ENCODE data around the gene CYTH1.

The CYTH1 gene

GRCh38 chr17:78697122-78697521 is 85.0 kb downstream of the CYTH1 start:
- no peaks in the 10 kb centered on the region for H3K9me3 Mint-ChIP-seq
- no peaks in the 10 kb centered on the region for H3K27me3 Mint-ChIP-seq
- no peak overlapping the region for H3K4me3 Mint-ChIP-seq
- CTCF ChIA-PET, result interaction anchor here (1.2 kb wide), 1 partner anchor 12 kb away, joined by 6 read pairs; no protein-coding TSS in a partner anchor
- DNase-seq, result no peak
- H3K27ac Mint-ChIP-seq, result no peak overlapping the region
- no peaks in the 10 kb centered on the region for H3K4me1 Mint-ChIP-seq
- peaks cover 87% of the 10 kb centered on the region for H3K36me3 Mint-ChIP-seq

DNA sequence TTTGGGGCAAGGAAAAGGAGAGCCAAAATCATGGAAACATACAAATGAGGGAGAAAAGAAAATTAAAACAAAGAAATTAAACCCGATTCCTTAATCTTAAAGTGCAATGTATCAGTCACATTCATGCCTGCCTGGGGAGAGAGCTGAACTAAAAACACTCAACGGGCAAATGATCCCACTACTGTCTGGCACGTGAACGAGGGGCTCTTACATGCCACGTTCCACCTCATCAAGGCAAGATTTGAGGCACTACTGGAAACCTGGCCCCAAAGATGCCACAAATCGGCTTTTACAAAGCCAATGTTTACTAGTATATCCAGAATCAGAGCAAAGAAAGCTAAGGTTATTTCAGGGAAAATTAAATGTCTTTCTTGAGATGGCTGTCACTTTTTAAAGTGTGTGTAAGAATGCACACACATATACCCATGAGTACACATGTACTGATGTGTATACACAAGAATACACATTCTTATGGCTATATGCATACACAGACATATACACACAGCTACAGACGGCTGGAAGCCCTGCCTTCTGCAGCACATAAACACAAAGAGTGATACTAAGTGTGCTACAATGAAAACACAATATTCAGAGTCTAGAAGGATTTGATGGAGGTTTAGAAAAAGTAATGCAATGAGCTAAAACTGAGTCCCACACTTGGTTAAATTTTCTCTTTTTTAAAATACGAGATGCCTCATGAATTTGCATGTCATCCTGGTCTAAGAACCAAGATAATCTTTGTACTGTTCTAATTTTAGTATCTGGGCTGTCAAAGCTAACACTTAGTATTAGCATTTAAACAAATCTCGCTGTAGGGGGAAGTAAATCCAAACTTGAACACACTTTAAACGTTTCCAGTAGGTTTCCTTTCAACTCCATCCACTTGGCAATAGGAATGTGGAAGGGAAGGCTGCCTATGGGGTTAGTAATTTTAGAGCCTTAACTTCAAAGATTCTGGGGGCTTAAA is 85.8 kb downstream of the CYTH1 start:
- H3K27me3 Mint-ChIP-seq, result no peaks in the 10 kb centered on the region
- H3K4me1 Mint-ChIP-seq, result no peaks in the 10 kb centered on the region
- peak overlapping the region; percentile 16 for H3K27ac Mint-ChIP-seq
- no peak overlapping the region for H3K4me3 Mint-ChIP-seq
- no peaks in the 10 kb centered on the region for H3K9me3 Mint-ChIP-seq
- H3K36me3 Mint-ChIP-seq, result peaks cover 84% of the 10 kb centered on the region
- no peak for DNase-seq
- CTCF ChIA-PET, result interaction anchor here (0.7 to 1.2 kb wide), 2 partner anchors 13 to 159 kb away, joined by 3 to 6 read pairs; no protein-coding TSS in a partner anchor

DNA sequence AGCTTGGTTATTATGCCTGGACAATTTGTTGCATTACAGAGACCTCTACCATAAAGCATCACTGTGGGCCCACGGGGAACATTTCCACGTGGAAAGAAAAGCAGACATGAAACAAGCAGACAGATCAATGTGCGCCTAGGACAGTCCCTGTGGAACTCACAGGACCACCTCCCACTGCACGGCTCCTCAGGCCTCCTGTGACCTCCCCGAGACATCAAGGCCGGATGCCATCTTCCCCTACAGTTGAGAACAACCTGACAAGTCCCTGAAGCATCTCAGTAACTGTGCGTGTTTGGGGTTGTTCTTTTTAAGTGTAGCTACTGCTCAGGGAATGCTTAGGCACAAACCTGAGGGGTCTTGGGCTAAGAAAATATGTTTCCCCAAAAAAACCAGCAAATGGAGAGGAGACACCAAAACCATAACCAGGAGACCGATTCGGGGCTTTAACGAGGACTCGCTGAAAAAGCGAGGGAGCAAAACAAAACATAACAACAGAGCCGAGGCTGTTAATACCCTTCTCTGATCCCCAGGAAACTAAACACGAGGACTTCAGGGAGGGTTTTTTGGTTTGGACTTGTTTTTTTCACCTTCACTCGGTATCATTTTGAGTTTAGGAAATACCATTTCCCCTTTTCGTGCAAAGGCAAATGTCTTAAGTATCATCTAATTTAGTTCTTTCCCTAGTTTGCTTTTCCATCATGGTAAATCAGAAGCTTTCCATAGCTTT is 87.1 kb downstream of the CYTH1 start:
- no peaks in the 10 kb centered on the region for H3K9me3 Mint-ChIP-seq
- no peak for DNase-seq
- H3K27ac Mint-ChIP-seq, result peak overlapping the region; percentile 43
- CTCF ChIA-PET, result no interaction called here
- no peaks in the 10 kb centered on the region for H3K27me3 Mint-ChIP-seq
- H3K4me3 Mint-ChIP-seq, result no peak overlapping the region
- peaks cover under 1% of the 10 kb centered on the region for H3K4me1 Mint-ChIP-seq
- peaks cover 85% of the 10 kb centered on the region for H3K36me3 Mint-ChIP-seq

DNA sequence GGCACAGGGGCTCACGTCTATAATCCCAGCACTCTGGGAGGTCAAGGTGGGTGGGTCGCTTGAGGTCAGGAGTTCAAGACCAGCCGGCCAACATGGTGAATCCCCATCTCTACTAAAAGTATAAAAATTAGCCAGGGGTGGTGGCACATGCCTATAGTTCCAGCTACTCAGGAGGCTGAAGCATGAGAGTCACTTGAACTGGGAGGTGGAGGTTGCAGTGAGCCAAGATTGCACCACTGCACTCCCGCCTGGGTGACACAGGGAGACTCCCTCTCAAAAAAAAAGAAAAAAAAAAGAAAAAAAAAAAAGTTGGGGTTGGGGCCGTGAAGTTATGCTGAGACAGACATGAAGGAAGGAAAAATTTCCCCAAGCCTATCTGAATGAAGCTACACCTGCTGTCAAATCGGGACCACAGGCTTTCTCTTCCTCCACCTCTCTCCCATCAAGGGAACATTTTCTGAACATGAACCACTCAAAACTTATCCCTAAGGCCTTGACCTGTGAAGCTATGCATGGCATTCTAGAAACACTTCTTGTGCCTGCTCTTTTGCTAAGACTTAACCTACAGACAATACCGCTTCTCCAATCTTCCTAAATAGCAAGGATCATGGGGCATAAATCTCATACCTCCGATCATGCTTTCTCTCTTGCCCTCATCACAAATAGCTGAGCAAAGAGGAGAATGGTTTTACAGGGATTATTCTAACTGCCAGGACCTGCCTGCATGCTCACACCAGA is 88.6 kb downstream of the CYTH1 start:
- Mint-ChIP-seq H3K36me3 (peaks cover 90% of the 10 kb centered on the region), H3K27ac (peak overlapping the region; percentile 25)

DNA sequence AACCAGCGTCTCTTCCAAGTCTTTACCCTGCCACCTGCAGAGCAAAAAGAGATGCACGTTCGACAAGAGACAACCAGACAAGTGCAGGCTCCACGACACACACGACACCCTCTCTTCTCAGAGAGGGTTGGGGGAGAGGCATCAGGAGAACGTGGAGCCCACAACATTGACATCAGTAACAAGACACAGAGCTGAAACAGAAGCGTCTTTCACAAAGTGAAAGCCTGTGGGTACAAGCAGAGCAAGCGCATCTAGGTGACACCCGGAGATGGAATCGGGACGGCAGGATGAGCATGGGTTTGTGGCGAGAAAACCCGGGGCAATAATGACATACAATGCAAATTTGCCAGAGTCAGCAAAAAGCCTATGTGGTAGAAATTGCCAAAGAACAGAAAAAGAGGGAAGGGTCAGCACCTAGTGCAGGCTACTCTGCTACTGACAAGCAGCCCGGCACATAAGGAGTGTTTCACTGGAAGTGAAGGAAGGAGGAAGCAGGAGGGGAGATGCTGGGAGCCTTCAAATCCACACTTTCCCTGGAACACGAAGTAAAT is 89.5 kb downstream of the CYTH1 start:
- H3K27ac Mint-ChIP-seq, result peak overlapping the region; percentile 68
- DNase-seq, result no peak
- H3K4me3 Mint-ChIP-seq, result no peak overlapping the region
- peaks cover 90% of the 10 kb centered on the region for H3K36me3 Mint-ChIP-seq
- CTCF ChIA-PET, result interaction anchor here (1.1 to 1.4 kb wide), 2 partner anchors 16 to 195 kb away, joined by 3 to 4 read pairs; no protein-coding TSS in a partner anchor
- peaks cover 2% of the 10 kb centered on the region for H3K4me1 Mint-ChIP-seq
- no peaks in the 10 kb centered on the region for H3K9me3 Mint-ChIP-seq
- no peaks in the 10 kb centered on the region for H3K27me3 Mint-ChIP-seq

More for the DNA sequence above, 88.6 kb downstream of the CYTH1 start:
- no peak overlapping the region for H3K4me3 Mint-ChIP-seq
- H3K27me3 Mint-ChIP-seq, result no peaks in the 10 kb centered on the region
- no peaks in the 10 kb centered on the region for H3K9me3 Mint-ChIP-seq
- no peak for DNase-seq
- peaks cover 2% of the 10 kb centered on the region for H3K4me1 Mint-ChIP-seq
- CTCF ChIA-PET, result interaction anchor here (0.7 to 1.4 kb wide), 3 partner anchors 15 to 196 kb away, joined by 3 to 4 read pairs (median 3); no protein-coding TSS in a partner anchor

GRCh38 chr17:78689029-78689428 is 93.0 kb downstream of the CYTH1 start:
- H3K4me3 Mint-ChIP-seq, result no peak overlapping the region
- CTCF ChIA-PET, result interaction anchor here (0.7 to 1.0 kb wide), 2 partner anchors 62 to 192 kb away, joined by 3 read pairs; no protein-coding TSS in a partner anchor
- H3K27me3 Mint-ChIP-seq, result no peaks in the 10 kb centered on the region
- H3K27ac Mint-ChIP-seq, result no peak overlapping the region
- peaks cover 75% of the 10 kb centered on the region for H3K36me3 Mint-ChIP-seq
- H3K9me3 Mint-ChIP-seq, result no peaks in the 10 kb centered on the region
- H3K4me1 Mint-ChIP-seq, result peaks cover 6% of the 10 kb centered on the region
- no peak for DNase-seq

- Mint-ChIP-seq H3K27me3 (no peaks in the 10 kb centered on the region), H3K36me3 (peaks cover 74% of the 10 kb centered on the region), H3K4me1 (peaks cover 6% of the 10 kb centered on the region), H3K27ac (peak overlapping the region; percentile 43), H3K4me3 (no peak overlapping the region), H3K9me3 (no peaks in the 10 kb centered on the region)
- CTCF ChIA-PET, result no interaction called here
- no peak for DNase-seq
Observed at GRCh38 chr17:78687944-78688343, 94.1 kb downstream of the CYTH1 start.

DNA sequence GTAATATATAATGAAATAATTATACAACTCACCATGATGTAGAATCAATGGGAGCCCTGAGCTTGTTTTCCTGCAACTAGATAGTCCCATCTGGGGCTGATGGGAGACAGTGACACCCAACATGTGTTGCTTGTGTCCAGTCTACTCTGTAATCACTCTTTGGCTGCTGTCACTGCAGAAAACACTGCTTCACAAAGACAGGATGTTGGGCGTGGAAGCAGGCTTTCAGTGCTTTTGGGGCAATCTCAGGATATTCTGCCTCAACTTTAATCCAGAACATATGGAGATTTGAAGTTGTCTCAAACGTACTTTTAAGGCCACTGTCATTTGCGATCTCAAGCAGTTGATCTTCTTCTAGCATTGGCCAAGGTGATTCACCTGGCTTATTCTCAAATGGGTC is 94.9 kb downstream of the CYTH1 start:
- DNase-seq, result no peak
- Mint-ChIP-seq H3K4me3 (no peak overlapping the region), H3K27ac (peak overlapping the region; percentile 33), H3K27me3 (no peaks in the 10 kb centered on the region), H3K4me1 (peaks cover 6% of the 10 kb centered on the region), H3K9me3 (no peaks in the 10 kb centered on the region), H3K36me3 (peaks cover 74% of the 10 kb centered on the region)
- CTCF ChIA-PET, result no interaction called here

DNA sequence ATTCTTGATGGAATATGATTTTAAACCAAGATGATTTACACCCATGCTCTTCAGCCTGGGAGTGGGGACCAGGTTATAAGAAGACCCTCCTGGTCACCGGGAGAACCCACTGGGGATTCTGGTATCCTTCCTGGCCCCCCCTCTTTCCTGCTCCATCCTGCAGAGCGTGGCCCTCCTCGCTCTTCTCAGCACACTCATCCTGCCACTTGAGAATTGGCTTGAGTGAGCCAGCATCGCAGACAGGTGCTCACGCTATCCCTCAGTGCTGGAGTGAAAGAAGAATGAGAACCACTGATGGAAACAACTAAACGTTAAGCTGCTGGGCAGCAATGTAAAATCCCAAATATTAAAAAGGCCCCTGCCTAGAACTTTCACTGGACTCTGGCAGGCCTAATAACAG is 98.0 kb downstream of the CYTH1 start:
- CTCF ChIA-PET, result no interaction called here
- Mint-ChIP-seq H3K36me3 (peaks cover 76% of the 10 kb centered on the region), H3K4me3 (no peak overlapping the region)

DNA sequence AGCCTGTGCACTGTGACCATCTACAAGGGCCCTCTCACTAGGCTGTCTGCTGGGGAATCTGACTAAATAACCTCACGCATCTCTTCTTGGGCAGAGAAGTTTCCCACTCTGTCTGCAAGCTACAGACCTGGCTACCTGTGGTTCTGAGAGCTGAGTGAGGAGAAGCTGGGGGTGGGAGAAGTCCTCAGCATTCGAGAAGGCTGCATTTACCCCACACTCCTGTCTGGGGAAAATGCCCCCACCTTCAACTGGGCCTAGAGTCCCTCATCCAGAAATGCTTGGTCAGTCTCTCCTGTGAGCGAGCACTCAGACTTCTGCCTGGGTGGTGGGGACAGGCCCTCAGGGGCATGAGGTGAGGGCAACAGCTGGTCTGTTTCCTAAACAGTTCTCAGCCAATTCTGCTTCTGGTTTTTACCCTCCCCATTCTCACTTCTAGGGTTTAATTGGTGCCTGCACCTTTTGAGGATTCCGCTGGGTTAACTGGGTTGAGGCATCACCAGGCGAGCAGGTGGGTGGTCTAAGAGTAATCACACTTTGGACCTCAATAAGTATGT is 98.6 kb downstream of the CYTH1 start:
- Mint-ChIP-seq H3K4me3 (no peak overlapping the region), H3K27me3 (no peaks in the 10 kb centered on the region), H3K4me1 (peaks cover 4% of the 10 kb centered on the region), H3K27ac (peak overlapping the region; percentile 42), H3K9me3 (no peaks in the 10 kb centered on the region), H3K36me3 (peaks cover 76% of the 10 kb centered on the region)
- DNase-seq, result no peak
- CTCF ChIA-PET, result no interaction called here

More for the DNA sequence above, 98.0 kb downstream of the CYTH1 start:
- Mint-ChIP-seq H3K27ac (peak overlapping the region; percentile 33), H3K9me3 (no peaks in the 10 kb centered on the region), H3K27me3 (no peaks in the 10 kb centered on the region), H3K4me1 (peaks cover 4% of the 10 kb centered on the region)
- no peak for DNase-seq

DNA sequence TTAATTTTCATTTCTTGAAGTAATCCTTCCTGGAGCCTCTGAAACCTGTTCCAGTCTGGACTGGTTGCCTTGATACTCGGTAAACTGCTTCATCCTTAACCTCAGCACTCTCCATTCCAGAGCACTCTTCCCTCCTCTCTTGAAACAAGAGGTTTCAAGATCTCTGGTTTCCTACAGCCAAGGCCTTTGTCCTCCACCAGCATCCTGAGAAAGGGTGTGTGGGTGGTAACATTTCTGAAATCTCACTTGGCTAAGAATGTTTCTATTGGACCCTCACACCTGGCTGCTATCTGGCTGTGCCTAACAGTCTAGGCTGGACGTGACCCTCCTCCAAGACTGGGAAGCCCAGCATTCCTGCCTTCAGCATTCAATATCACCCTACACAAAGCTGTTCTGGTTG is 99.7 kb downstream of the CYTH1 start:
- Mint-ChIP-seq H3K4me3 (no peak overlapping the region), H3K9me3 (no peaks in the 10 kb centered on the region)
- CTCF ChIA-PET, result no interaction called here

GRCh38 chr17:78680436-78680835 is 101.6 kb downstream of the CYTH1 start:
- CTCF ChIA-PET, result no interaction called here
- Mint-ChIP-seq H3K27ac (no peak overlapping the region), H3K27me3 (no peaks in the 10 kb centered on the region), H3K4me1 (peaks cover 3% of the 10 kb centered on the region), H3K4me3 (no peak overlapping the region), H3K9me3 (no peaks in the 10 kb centered on the region), H3K36me3 (peaks cover 79% of the 10 kb centered on the region)
- no peak for DNase-seq

More for the DNA sequence above, 99.7 kb downstream of the CYTH1 start:
- no peaks in the 10 kb centered on the region for H3K27me3 Mint-ChIP-seq
- peaks cover 5% of the 10 kb centered on the region for H3K4me1 Mint-ChIP-seq
- no peak for DNase-seq
- H3K27ac Mint-ChIP-seq, result peak overlapping the region; percentile 12
- H3K36me3 Mint-ChIP-seq, result peaks cover 74% of the 10 kb centered on the region
